HCT116 (cell line): ENCODE data around the gene PCAT6.

Experiments used
- EZH2 ChIP-seq: fragments of 200-600 bp; sonication (generic); IDR thresholded peaks from 2 replicates; pipeline ENCODE4 v1.6.1; 2017; ENCODE audit warnings: antibody characterized with exemption, mixed run types
- EZH2phosphoT487 ChIP-seq: fragments of 200-600 bp; IDR thresholded peaks from 2 replicates; pipeline ENCODE4 v1.6.1; 2018; ENCODE audit warnings: antibody characterized with exemption, borderline replicate concordance
- JUND ChIP-seq: IDR thresholded peaks from 2 replicates; pipeline ENCODE4 v1.6.1; 2012
- POLR2A ChIP-seq: IDR thresholded peaks from 2 replicates; pipeline ENCODE4 v1.7.0; 2011; ENCODE audit warnings: borderline replicate concordance; ENCODE audit not compliant: insufficient read depth, insufficient read length; ENCODE audit errors: extremely low read depth
- POLR2AphosphoS5 ChIP-seq: IDR thresholded peaks from 2 replicates; pipeline ENCODE4 v1.6.1; 2011; ENCODE audit warnings: mild to moderate bottlenecking, low read depth, low read length, moderate library complexity
- RAD21 ChIP-seq: IDR thresholded peaks from 2 replicates; pipeline ENCODE4 v1.6.1; 2012; ENCODE audit warnings: low read depth, mild to moderate bottlenecking
- ZFX ChIP-seq: fragments of 450-650 bp; IDR thresholded peaks from 2 replicates; pipeline ENCODE4 v1.6.1; 2017
- TF ChIP-seq, protein P1 (sequence below): IDR thresholded peaks from 2 replicates; pipeline ENCODE4 v1.6.1; 2012
- TF ChIP-seq, protein P2 (sequence below), 3 experiments: fragments of 200-600 bp in 1 of 3; sonication (generic) in 1 of 3; IDR thresholded peaks in 2 of 3; conservative IDR thresholded peaks in 1 of 3; 2 replicates each; pipeline ENCODE4 v1.5.1; 2012 to 2017; ENCODE audit warnings: low read depth in 2 of 3, low read length in 2 of 3, antibody characterized with exemption in 1 of 3, borderline replicate concordance in 1 of 3, control low read depth in 1 of 3, mild to moderate bottlenecking in 1 of 3, mixed read lengths in 1 of 3, mixed run types in 1 of 3, moderate library complexity in 1 of 3; ENCODE audit not compliant: insufficient read depth in 1 of 3
- TF ChIP-seq, protein P3 (sequence below): IDR thresholded peaks from 2 replicates; pipeline ENCODE4 v1.6.1; 2011; ENCODE audit warnings: mild to moderate bottlenecking, low read length, moderate library complexity; ENCODE audit not compliant: insufficient replicate concordance; ENCODE audit errors: extremely low read depth

DNA sequence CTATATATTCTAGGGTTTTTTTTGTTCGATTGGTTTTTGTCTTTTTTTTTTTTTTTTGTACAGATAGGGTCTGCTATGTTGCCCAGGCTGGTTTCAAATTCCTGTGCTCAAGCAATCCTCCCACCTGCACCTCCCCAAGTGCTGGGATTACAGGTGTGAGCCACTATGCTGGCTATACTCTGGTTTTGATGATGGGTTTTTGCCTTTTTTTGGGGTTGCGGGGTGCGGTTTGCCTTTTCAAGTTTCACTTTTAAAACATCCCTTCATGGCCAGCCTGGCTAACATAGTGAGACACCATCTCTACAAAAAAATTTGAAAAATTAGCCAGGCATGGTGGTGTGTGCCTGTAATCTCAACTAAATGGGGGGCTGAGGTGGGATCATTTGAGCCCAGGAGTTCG is 12.5 kb upstream of the PCAT6 start:
- TF ChIP-seq, protein P1, sequence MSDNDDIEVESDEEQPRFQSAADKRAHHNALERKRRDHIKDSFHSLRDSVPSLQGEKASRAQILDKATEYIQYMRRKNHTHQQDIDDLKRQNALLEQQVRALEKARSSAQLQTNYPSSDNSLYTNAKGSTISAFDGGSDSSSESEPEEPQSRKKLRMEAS, result no peak
- TF ChIP-seq, protein P2, sequence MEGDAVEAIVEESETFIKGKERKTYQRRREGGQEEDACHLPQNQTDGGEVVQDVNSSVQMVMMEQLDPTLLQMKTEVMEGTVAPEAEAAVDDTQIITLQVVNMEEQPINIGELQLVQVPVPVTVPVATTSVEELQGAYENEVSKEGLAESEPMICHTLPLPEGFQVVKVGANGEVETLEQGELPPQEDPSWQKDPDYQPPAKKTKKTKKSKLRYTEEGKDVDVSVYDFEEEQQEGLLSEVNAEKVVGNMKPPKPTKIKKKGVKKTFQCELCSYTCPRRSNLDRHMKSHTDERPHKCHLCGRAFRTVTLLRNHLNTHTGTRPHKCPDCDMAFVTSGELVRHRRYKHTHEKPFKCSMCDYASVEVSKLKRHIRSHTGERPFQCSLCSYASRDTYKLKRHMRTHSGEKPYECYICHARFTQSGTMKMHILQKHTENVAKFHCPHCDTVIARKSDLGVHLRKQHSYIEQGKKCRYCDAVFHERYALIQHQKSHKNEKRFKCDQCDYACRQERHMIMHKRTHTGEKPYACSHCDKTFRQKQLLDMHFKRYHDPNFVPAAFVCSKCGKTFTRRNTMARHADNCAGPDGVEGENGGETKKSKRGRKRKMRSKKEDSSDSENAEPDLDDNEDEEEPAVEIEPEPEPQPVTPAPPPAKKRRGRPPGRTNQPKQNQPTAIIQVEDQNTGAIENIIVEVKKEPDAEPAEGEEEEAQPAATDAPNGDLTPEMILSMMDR (IDR thresholded peaks at IDR 0.05 in 2 of 3, conservative IDR thresholded peaks at IDR 0.05 in 1 of 3; ENCODE audit: borderline replicate concordance in 1 of 3, insufficient read depth in 1 of 3, low read depth in 2 of 3, low read length in 2 of 3), result no peak
- TF ChIP-seq POLR2A, result no peak
- TF ChIP-seq EZH2, result no peak
- no peak for TF ChIP-seq EZH2phosphoT487
- no peak for TF ChIP-seq ZFX
- no peak for TF ChIP-seq RAD21
- TF ChIP-seq, protein P3, sequence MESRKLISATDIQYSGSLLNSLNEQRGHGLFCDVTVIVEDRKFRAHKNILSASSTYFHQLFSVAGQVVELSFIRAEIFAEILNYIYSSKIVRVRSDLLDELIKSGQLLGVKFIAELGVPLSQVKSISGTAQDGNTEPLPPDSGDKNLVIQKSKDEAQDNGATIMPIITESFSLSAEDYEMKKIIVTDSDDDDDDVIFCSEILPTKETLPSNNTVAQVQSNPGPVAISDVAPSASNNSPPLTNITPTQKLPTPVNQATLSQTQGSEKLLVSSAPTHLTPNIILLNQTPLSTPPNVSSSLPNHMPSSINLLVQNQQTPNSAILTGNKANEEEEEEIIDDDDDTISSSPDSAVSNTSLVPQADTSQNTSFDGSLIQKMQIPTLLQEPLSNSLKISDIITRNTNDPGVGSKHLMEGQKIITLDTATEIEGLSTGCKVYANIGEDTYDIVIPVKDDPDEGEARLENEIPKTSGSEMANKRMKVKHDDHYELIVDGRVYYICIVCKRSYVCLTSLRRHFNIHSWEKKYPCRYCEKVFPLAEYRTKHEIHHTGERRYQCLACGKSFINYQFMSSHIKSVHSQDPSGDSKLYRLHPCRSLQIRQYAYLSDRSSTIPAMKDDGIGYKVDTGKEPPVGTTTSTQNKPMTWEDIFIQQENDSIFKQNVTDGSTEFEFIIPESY, result no peak
- no peak for TF ChIP-seq POLR2AphosphoS5
- TF ChIP-seq JUND, result no peak
